HepG2 (cell line): ENCODE data around the gene CCDC17. TPM values are rescaled to one million over a fixed set of nuclear protein-coding genes. Genes with fewer than 3 reads are reported as not detected.

Experiments used
- ATAC-seq: fragments of 200-7000 bp; cut with Tn5 transposase; 3 replicates; pipeline ENCODE4 v1.9.1; 2020; ENCODE audit warnings: mild to moderate bottlenecking, moderate library complexity
- BruUV-seq: library from RNA; stranded (reverse); fragments of 400-500 nt; replicated peaks from 2 replicates; lab custom pipeline; 2021; lab: Mats Ljungman, UMichigan
- CTCF ChIA-PET: fragments of 300-600 bp; formaldehyde crosslinking; extraction: SDS; loops from one replicate; lab custom pipeline; 2021; ENCODE audit warnings: low total read pairs, inconsistent platforms, low intra/inter-chr PET ratio; lab: Yijun Ruan, JAX
- POLR2A ChIA-PET: fragments of 350-600 bp; sonication (Branson Sonifier 250); formaldehyde crosslinking; loops from one replicate; lab custom pipeline; 2020; ENCODE audit warnings: antibody characterized with exemption, inconsistent platforms; lab: Yijun Ruan, JAX
- DNase-seq: peaks from one replicate; pipeline ENCODE4 v3.0.0-alpha.2; 2015; ENCODE audit warnings: low spot score
- FAIRE-seq: peaks from 3 replicates; lab custom pipeline; 2011; peaks lifted over from hg19 to GRCh38; lab: Jason Lieb, UNC
- H2AFZ ChIP-seq: one replicate; pipeline ENCODE4 v1.6.1; 2011; ENCODE audit warnings: low read length, inconsistent platforms
- H3K27ac ChIP-seq: fragments of 300-600 bp; 3 replicates; pipeline ENCODE4 v1.8.0; 2011; ENCODE audit warnings: mixed run types, mild to moderate bottlenecking, mixed read lengths, low read length, inconsistent platforms; ENCODE audit not compliant: insufficient read depth; ENCODE audit errors: extremely low read length
- H3K27me3 ChIP-seq, 2 experiments: fragments of 200-600 bp in 1 of 2; 2 replicates in 1 of 2; 3 replicates in 1 of 2; pipeline versions ENCODE4 v1.6.0 to v1.8.0; 2011; ENCODE audit warnings: low read length in 2 of 2, mild to moderate bottlenecking in 2 of 2, moderate library complexity in 2 of 2, inconsistent platforms in 1 of 2; ENCODE audit not compliant: insufficient read depth in 2 of 2, control insufficient read depth in 1 of 2
- H3K36me3 ChIP-seq, 2 experiments: fragments of 200-600 bp in 1 of 2; replicated peaks in 1 of 2; 2 replicates in 1 of 2; 3 replicates in 1 of 2; pipeline versions ENCODE4 v1.5.1 to v1.8.0; 2011; ENCODE audit warnings: low read length in 2 of 2, inconsistent platforms in 1 of 2; ENCODE audit not compliant: insufficient read depth in 2 of 2, control insufficient read depth in 1 of 2
- H3K4me1 ChIP-seq: 2 replicates; pipeline ENCODE4 v1.5.1; 2012; ENCODE audit warnings: low read length, inconsistent platforms; ENCODE audit not compliant: insufficient read depth
- H3K4me2 ChIP-seq: 2 replicates; pipeline ENCODE4 v1.6.0; 2011; ENCODE audit warnings: low read depth, low read length, inconsistent platforms
- H3K4me3 ChIP-seq, 3 experiments: fragments of 200-600 bp in 1 of 3; sonication (generic), shearing (Covaris generic) in 1 of 3; replicated peaks in 1 of 3; 2 replicates each; pipeline ENCODE4 v1.5.1; 2011 to 2016; ENCODE audit warnings: low read length in 3 of 3, inconsistent platforms in 2 of 3, low read depth in 2 of 3, mild to moderate bottlenecking in 2 of 3, control low read depth in 1 of 3, mixed read lengths in 1 of 3; ENCODE audit not compliant: insufficient read depth in 1 of 3
- H3K79me2 ChIP-seq: one replicate; pipeline ENCODE4 v1.6.1; 2011; ENCODE audit warnings: low read length, inconsistent platforms; ENCODE audit not compliant: insufficient read depth
- H3K9ac ChIP-seq: 2 replicates; pipeline ENCODE4 v1.6.0; 2011; ENCODE audit warnings: mild to moderate bottlenecking, low read depth, low read length, inconsistent platforms; ENCODE audit not compliant: insufficient read depth
- H3K9me3 ChIP-seq: 2 replicates; pipeline ENCODE4 v1.5.1; 2012; ENCODE audit warnings: mild to moderate bottlenecking, low read length
- H4K20me1 ChIP-seq: 2 replicates; pipeline ENCODE4 v1.6.0; 2011; ENCODE audit warnings: inconsistent platforms, mild to moderate bottlenecking, low read length, moderate library complexity; ENCODE audit not compliant: insufficient read depth
- AGO2 ChIP-seq: fragments of 200-400 bp; formaldehyde crosslinking; optimal IDR thresholded peaks from 2 replicates; pipeline ENCODE3; 2017; ENCODE audit warnings: mild to moderate bottlenecking, low read depth, low read length, moderate library complexity
- ARNT2 ChIP-seq: sonication (generic); formaldehyde crosslinking; IDR thresholded peaks from 2 replicates; pipeline ENCODE4 v1.8.0; 2022; ENCODE audit warnings: mild to moderate bottlenecking, low read depth, missing genetic modification reagents, moderate library complexity
- ATF1 ChIP-seq: IDR thresholded peaks from 2 replicates; pipeline ENCODE4 v1.6.1; 2016; ENCODE audit warnings: mild to moderate bottlenecking, control low read depth
- FLYWCH1 ChIP-seq: sonication (generic); formaldehyde crosslinking; IDR thresholded peaks from 2 replicates; pipeline ENCODE4 v1.8.1; 2023; ENCODE audit warnings: mild to moderate bottlenecking, missing genetic modification reagents
- KLF16 ChIP-seq, 2 experiments: sonication (generic) in 1 of 2; formaldehyde crosslinking in 1 of 2; IDR thresholded peaks; 2 replicates each; pipeline versions ENCODE4 v1.6.1 to v1.8.0; 2016 to 2023; ENCODE audit warnings: missing genetic modification reagents in 2 of 2, missing compliant biosample characterization in 1 of 2
- NR2C2 ChIP-seq: sonication (generic); formaldehyde crosslinking; IDR thresholded peaks from 2 replicates; pipeline ENCODE4 v1.4.0; 2020; ENCODE audit warnings: missing genetic modification reagents, mild to moderate bottlenecking, moderate library complexity, borderline replicate concordance
- PAX8 ChIP-seq: sonication (generic); formaldehyde crosslinking; IDR thresholded peaks from 2 replicates; pipeline ENCODE4 v1.8.0; 2022; ENCODE audit warnings: mild to moderate bottlenecking, missing genetic modification reagents, borderline replicate concordance
- RBM22 ChIP-seq: fragments of 200-400 bp; formaldehyde crosslinking; optimal IDR thresholded peaks from 2 replicates; pipeline ENCODE3; 2017; ENCODE audit warnings: mild to moderate bottlenecking, low read length, moderate library complexity
- SNAPC2 ChIP-seq: sonication (generic); formaldehyde crosslinking; IDR thresholded peaks from 2 replicates; pipeline ENCODE4 v1.8.1; 2022; ENCODE audit warnings: mild to moderate bottlenecking, missing genetic modification reagents
- XRCC5 ChIP-seq: fragments of 200-400 bp; formaldehyde crosslinking; optimal IDR thresholded peaks from 2 replicates; pipeline ENCODE3; 2017; ENCODE audit warnings: mild to moderate bottlenecking, low read length
- ZNF430 ChIP-seq: sonication (generic); formaldehyde crosslinking; IDR thresholded peaks from 2 replicates; pipeline ENCODE4 v1.9.0; 2021; ENCODE audit warnings: mild to moderate bottlenecking, missing genetic modification reagents
- WGBS: methylation state at CpG from one replicate; pipeline ENCODE4 v1.1.6; 2017; ENCODE audit warnings: low lambda C conversion rate; 5-methylcytosine and 5-hydroxymethylcytosine counted together
- in situ Hi-C: cut with HindIII; loops from 2 replicates; pipeline ENCODE4 v1.10.0; 2017; ENCODE audit warnings: low pct_unique_long_range_greater_than_20kb; ENCODE audit not compliant: extremely low pct_ligation_motif_present
- intact Hi-C: fragments of 100-400 bp; cut with micrococcal nuclease; formaldehyde crosslinking; loops from one replicate; pipeline ENCODE4 v1.10.0; 2022; ENCODE audit not compliant: unreplicated experiment
- polyA plus RNA-seq, 8 experiments: library from polyadenylated mRNA; depleted of rRNA in 3 of 8; stranded (reverse) in 7 of 8; unstranded in 1 of 8; fragments of >200 nt; fragmentation: Illumina TruSeq in 4 of 8; extraction: Trizol in 4 of 8; gene quantifications; 2 replicates each; pipeline versions ENCODE4 v1.2.1 to v1.2.3, GENCODE V29; 2011 to 2016; ENCODE audit warnings: low read depth in 4 of 8, missing spikeins in 1 of 8, mixed read lengths in 1 of 8; ENCODE audit not compliant: insufficient read depth in 1 of 8
- total RNA-seq, 5 experiments: library from RNA; depleted of rRNA; stranded (reverse); fragments of >200 nt; fragmentation: Illumina TruSeq; extraction: Trizol; gene quantifications; 2 replicates each; pipeline ENCODE4 v1.2.3, GENCODE V29; 2016; ENCODE audit warnings: low read depth in 1 of 5
- TF ChIP-seq, protein P1 (sequence below): sonication (generic); formaldehyde crosslinking; IDR thresholded peaks from 2 replicates; pipeline ENCODE4 v1.5.0; 2020; ENCODE audit warnings: missing genetic modification reagents
- TF ChIP-seq, protein P2 (sequence below): sonication (generic); formaldehyde crosslinking; IDR thresholded peaks from 2 replicates; pipeline ENCODE4 v1.4.0; 2020; ENCODE audit warnings: mild to moderate bottlenecking, missing genetic modification reagents
- TF ChIP-seq, protein P3 (sequence below): sonication (generic); formaldehyde crosslinking; conservative IDR thresholded peaks from 2 replicates; pipeline ENCODE4 v1.4.0; 2020; ENCODE audit warnings: missing genetic modification reagents

Gene CCDC17
- total and polyA plus RNA-seq, 2 of the 13 experiments (the other 11 are each of a cell fraction or from before 2014, with no cell fraction given) = 1.5 to 3.3 TPM

DNA sequence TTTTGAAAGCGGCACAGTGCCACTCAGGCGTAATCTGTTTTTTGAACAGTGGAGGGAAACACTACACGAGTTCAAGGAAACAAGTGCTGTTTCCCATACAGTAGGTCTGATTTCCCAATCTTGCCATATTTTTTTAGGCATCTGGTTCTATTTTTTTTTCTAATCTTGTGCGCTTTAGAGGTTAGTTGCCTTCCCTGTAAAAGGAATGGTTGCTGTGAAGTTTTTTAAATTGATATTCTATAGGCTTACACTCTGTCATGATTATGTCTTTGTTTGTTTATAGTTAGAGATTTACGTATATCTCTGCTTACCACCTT, 38.8 kb downstream of the CCDC17 start:
- DNase-seq = no peak
- ChIA-PET POLR2A (interaction anchor here (0.7 to 4.5 kb wide), 16 partner anchors 13 to 302 kb away, joined by 3 to 79 read pairs (median 4); partner anchors contain the start of genes AKR1A1, CCDC163, GPBP1L1 and MMACHC), CTCF (no interaction called here)
- intact Hi-C loops (loop anchor here (2.0 kb wide), 1 partner anchor 34 kb away; the partner anchor contains the start of gene AKR1A1), in situ Hi-C loops (loop anchor here (25.0 kb wide), 1 partner anchor 223 kb away; no protein-coding TSS in a partner anchor)
- Histone ChIP-seq H4K20me1 (peaks cover 40% of the 10 kb centered on the region), H3K9me3 (no peaks in the 10 kb centered on the region), H3K4me3 (peak overlapping the region; percentile 90 to 96 (median 95)), H3K9ac (peak overlapping the region; percentile 99), H3K4me1 (peaks cover 47% of the 10 kb centered on the region), H2AFZ (no peak overlapping the region), H3K27ac (peak overlapping the region; percentile 98), H3K36me3 (peaks cover 0 to 8% of the 10 kb centered on the region in 2 experiments; a peak in 2 of 5 replicates), H3K79me2 (peaks cover 59% of the 10 kb centered on the region), H3K27me3 (no peaks in the 10 kb centered on the region; a peak in 2 of 5 replicates), H3K4me2 (peak overlapping the region; percentile 82)
- TF ChIP-seq SNAPC2 (CRISPR knock-in tag) = 0 out of 2 replicates have a peak, but pooled peaks have one; percentile 12
- TF ChIP-seq, protein P1, sequence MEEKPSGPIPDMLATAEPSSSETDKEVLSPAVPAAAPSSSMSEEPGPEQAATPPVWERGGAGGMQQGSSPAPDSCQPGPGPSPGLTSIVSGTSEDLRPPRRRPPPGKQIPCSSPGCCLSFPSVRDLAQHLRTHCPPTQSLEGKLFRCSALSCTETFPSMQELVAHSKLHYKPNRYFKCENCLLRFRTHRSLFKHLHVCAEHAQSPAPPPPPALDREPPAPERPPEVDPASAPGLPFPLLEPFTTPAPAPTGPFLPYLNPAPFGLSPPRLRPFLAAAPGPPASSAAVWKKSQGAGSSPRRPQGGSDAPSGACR = no peak
- no TSS peak for BruUV-seq
- FAIRE-seq = no peak
- ATAC-seq = no peak
- 2% methylated on average over 5 of the region's 5 CpGs for WGBS

DNA sequence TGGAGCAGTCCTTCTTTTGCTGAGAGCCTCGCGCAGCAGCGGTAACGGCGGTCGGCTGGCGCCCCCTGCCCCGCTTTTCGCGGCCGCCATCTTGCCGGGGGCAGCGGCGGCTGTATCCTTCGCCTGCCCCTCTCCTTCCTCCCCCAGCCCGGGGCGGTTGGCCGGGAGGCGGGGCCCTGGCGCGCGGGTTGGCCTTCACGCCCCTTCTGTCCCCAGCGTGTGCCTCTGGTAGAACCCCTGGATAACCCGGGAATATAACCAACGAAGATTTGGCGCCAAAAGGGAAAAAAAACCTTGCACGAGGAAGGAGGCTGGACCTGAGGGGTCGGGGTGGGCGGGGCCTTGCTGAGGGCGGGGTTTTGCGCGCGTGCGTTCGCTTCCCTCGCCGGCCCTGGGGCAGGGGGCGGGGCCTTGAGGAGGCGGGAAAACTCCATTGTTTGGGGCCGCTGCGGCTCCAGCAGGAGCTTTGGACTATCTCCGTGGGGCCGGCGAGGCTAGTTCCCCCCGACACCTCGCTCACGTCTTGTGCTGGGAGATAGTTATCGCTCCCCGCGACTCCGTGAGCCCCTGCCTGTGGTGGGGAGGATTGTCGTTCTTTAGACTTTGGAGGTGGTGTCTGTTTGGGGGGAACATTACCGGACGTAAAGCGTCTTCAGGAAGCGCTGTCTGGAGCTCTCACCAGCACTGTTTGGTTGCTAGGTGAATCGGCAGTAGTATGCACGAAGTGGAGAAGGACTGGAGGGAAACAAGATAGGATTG, 39.3 kb downstream of the CCDC17 start:
- intact Hi-C loops (loop anchor here (2.0 to 5.0 kb wide), 2 partner anchors 34 to 168 kb away; partner anchors contain the start of genes AKR1A1 and IPP), in situ Hi-C loops (loop anchor here (25.0 kb wide), 1 partner anchor 222 kb away; no protein-coding TSS in a partner anchor)
- ATAC-seq (peak; percentile 57), FAIRE-seq (no peak), DNase-seq (peak; percentile 85)
- H3K27me3 ChIP-seq = no peaks in the 10 kb centered on the region; a peak in 2 of 5 replicates
- H3K9me3 ChIP-seq = no peaks in the 10 kb centered on the region
- H4K20me1 ChIP-seq = peaks cover 36% of the 10 kb centered on the region
- peak overlapping the region; percentile 90 to 96 (median 95) for H3K4me3 ChIP-seq
- no peak overlapping the region for H2AFZ ChIP-seq
- H3K36me3 ChIP-seq = peaks cover 0 to 8% of the 10 kb centered on the region in 2 experiments; a peak in 2 of 5 replicates
- H3K9ac ChIP-seq = peak overlapping the region; percentile 99
- under 1% methylated on average over 34 of the region's 59 CpGs for WGBS
- H3K27ac ChIP-seq = peak overlapping the region; percentile 98
- ChIA-PET CTCF (no interaction called here), POLR2A (interaction anchor here (0.6 to 4.5 kb wide), 18 partner anchors 14 to 303 kb away, joined by 3 to 79 read pairs (median 4); partner anchors contain the start of genes AKR1A1, CCDC163, GPBP1L1 and MMACHC)
- TSS peak; percentile 75 for BruUV-seq
- H3K79me2 ChIP-seq = peaks cover 54% of the 10 kb centered on the region
- H3K4me2 ChIP-seq = peak overlapping the region; percentile 82
- H3K4me1 ChIP-seq = peaks cover 44% of the 10 kb centered on the region
- TF ChIP-seq NR2C2 = no peak
- TF ChIP-seq, protein P2, sequence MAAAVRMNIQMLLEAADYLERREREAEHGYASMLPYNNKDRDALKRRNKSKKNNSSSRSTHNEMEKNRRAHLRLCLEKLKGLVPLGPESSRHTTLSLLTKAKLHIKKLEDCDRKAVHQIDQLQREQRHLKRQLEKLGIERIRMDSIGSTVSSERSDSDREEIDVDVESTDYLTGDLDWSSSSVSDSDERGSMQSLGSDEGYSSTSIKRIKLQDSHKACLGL (CRISPR knock-in tag) = no peak
- TF ChIP-seq AGO2 = peak; percentile 87
- no peak for TF ChIP-seq FLYWCH1 (CRISPR knock-in tag)
- TF ChIP-seq ZNF430 (CRISPR knock-in tag) = peak; percentile 24; the same call in 1 of the 2 replicates
- TF ChIP-seq, protein P3, sequence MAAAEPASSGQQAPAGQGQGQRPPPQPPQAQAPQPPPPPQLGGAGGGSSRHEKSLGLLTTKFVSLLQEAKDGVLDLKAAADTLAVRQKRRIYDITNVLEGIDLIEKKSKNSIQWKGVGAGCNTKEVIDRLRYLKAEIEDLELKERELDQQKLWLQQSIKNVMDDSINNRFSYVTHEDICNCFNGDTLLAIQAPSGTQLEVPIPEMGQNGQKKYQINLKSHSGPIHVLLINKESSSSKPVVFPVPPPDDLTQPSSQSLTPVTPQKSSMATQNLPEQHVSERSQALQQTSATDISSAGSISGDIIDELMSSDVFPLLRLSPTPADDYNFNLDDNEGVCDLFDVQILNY = peak; percentile 96
- no peak for TF ChIP-seq XRCC5
- TF ChIP-seq ARNT2 (CRISPR knock-in tag) = no peak
- no peak for TF ChIP-seq PAX8 (CRISPR knock-in tag)
- TF ChIP-seq RBM22 = no peak
- no peak for TF ChIP-seq ATF1
- TF ChIP-seq KLF16 (CRISPR knock-in tag; IDR thresholded peaks at IDR 0.05) = peak in 1 of 2 experiments; percentile 27; a peak in 1 of 4 replicates
